IMR-90 (cell line): Measurements from ENCODE around the gene TNFRSF17. TPM values are rescaled to one million over a fixed set of nuclear protein-coding genes. Genes with fewer than 3 reads are reported as not detected.

ENCODE experiments used
- ATAC-seq: fragments of 200-7000 bp; cut with Tn5 transposase; 2 replicates; pipeline ENCODE4 v1.9.1; 2020; ENCODE audit warnings: low read depth, mild to moderate bottlenecking, moderate library complexity
- BruUV-seq: library from RNA; stranded (reverse); fragments of 400-500 nt; replicated peaks from 2 replicates; lab custom pipeline; 2021; lab: Mats Ljungman, UMichigan
- CTCF ChIA-PET: fragments of 300-600 bp; formaldehyde crosslinking; extraction: SDS; loops from one replicate; lab custom pipeline; 2021; ENCODE audit warnings: antibody characterized with exemption; lab: Yijun Ruan, JAX
- POLR2A ChIA-PET: fragments of 300-600 bp; sonication (Branson Sonifier 250); formaldehyde crosslinking; loops from one replicate; lab custom pipeline; 2022; ENCODE audit warnings: antibody characterized with exemption; ENCODE audit not compliant: unreplicated experiment; lab: Charles Lee
- DNase-seq: peaks from one replicate; pipeline ENCODE4 v3.0.0; 2013
- H2AFZ ChIP-seq: replicated peaks from 2 replicates; pipeline ENCODE3; 2013; ENCODE audit warnings: low read length, mild to moderate bottlenecking; ENCODE audit not compliant: poor library complexity
- H2AK5ac ChIP-seq: 2 replicates; pipeline ENCODE4 v1.6.1; 2013; ENCODE audit warnings: low read depth, low read length, inconsistent platforms
- H2AK9ac ChIP-seq: replicated peaks from 2 replicates; pipeline ENCODE3; 2013; ENCODE audit warnings: mild to moderate bottlenecking, low read depth, low read length, moderate library complexity; ENCODE audit not compliant: poor library complexity
- H2BK120ac ChIP-seq: 2 replicates; pipeline ENCODE4 v1.6.1; 2013; ENCODE audit warnings: low read depth, low read length, inconsistent platforms
- H2BK15ac ChIP-seq: 3 replicates; pipeline ENCODE4 v1.6.1; 2013; ENCODE audit warnings: low read depth, low read length, inconsistent platforms
- H2BK20ac ChIP-seq: 2 replicates; pipeline ENCODE4 v1.6.1; 2013; ENCODE audit warnings: low read depth, mild to moderate bottlenecking, inconsistent platforms, low read length, moderate library complexity
- H2BK5ac ChIP-seq: 2 replicates; pipeline ENCODE4 v1.6.1; 2013; ENCODE audit warnings: mild to moderate bottlenecking, low read depth, low read length, inconsistent platforms; ENCODE audit not compliant: poor library complexity, severe bottlenecking
- H3K14ac ChIP-seq: replicated peaks from 2 replicates; pipeline ENCODE4 v1.6.1; 2013; ENCODE audit warnings: low read depth, low read length, inconsistent platforms
- H3K18ac ChIP-seq: 2 replicates; pipeline ENCODE4 v1.6.1; 2013; ENCODE audit warnings: low read depth, low read length, control low read depth
- H3K23ac ChIP-seq: 2 replicates; pipeline ENCODE4 v1.6.1; 2013; ENCODE audit warnings: low read depth, low read length, inconsistent platforms
- H3K27ac ChIP-seq: 2 replicates; pipeline ENCODE4 v1.5.1; 2013; ENCODE audit warnings: mild to moderate bottlenecking, control low read depth, low read length; ENCODE audit not compliant: insufficient read depth
- H3K27me3 ChIP-seq: 2 replicates; pipeline ENCODE4 v1.6.1; 2013; ENCODE audit warnings: low read length; ENCODE audit not compliant: control insufficient read depth, insufficient read depth
- H3K36me3 ChIP-seq: 2 replicates; pipeline ENCODE4 v1.6.1; 2013; ENCODE audit warnings: low read length, mixed read lengths; ENCODE audit not compliant: control insufficient read depth, insufficient read depth
- H3K4ac ChIP-seq: 2 replicates; pipeline ENCODE4 v1.6.1; 2013; ENCODE audit warnings: low read depth, low read length, inconsistent platforms
- H3K4me1 ChIP-seq: 2 replicates; pipeline ENCODE4 v1.6.1; 2013; ENCODE audit warnings: low read length, mixed read lengths; ENCODE audit not compliant: control insufficient read depth, insufficient read depth
- H3K4me2 ChIP-seq: 2 replicates; pipeline ENCODE4 v1.6.1; 2013; ENCODE audit warnings: low read depth, mild to moderate bottlenecking, control low read depth, low read length, moderate library complexity
- H3K4me3 ChIP-seq: 2 replicates; pipeline ENCODE4 v1.5.1; 2013; ENCODE audit warnings: low read depth, mild to moderate bottlenecking, control low read depth, low read length, moderate library complexity; ENCODE audit not compliant: insufficient read depth
- H3K56ac ChIP-seq: 2 replicates; pipeline ENCODE4 v1.6.1; 2013; ENCODE audit warnings: low read length, inconsistent platforms; ENCODE audit not compliant: insufficient read depth; ENCODE audit errors: extremely low read depth
- H3K79me1 ChIP-seq, 2 experiments: 2 replicates each; pipeline ENCODE4 v1.6.1; 2013; ENCODE audit warnings: low read length in 2 of 2, inconsistent platforms in 1 of 2, low read depth in 1 of 2
- H3K9ac ChIP-seq: 2 replicates; pipeline ENCODE4 v1.6.1; 2013; ENCODE audit warnings: low read depth, low read length, control low read depth
- H3K9me1 ChIP-seq: 2 replicates; pipeline ENCODE4 v1.6.1; 2013; ENCODE audit warnings: low read length, inconsistent platforms; ENCODE audit not compliant: insufficient read depth
- H3K9me3 ChIP-seq: 2 replicates; pipeline ENCODE4 v1.6.1; 2013; ENCODE audit warnings: low read length; ENCODE audit not compliant: control insufficient read depth, insufficient read depth
- H4K20me1 ChIP-seq: 2 replicates; pipeline ENCODE4 v1.6.1; 2013; ENCODE audit warnings: low read length, inconsistent platforms; ENCODE audit not compliant: insufficient read depth
- H4K5ac ChIP-seq: 2 replicates; pipeline ENCODE4 v1.6.1; 2013; ENCODE audit warnings: mild to moderate bottlenecking, low read depth, low read length, control low read depth
- H4K8ac ChIP-seq, 2 experiments: 2 replicates each; pipeline ENCODE4 v1.6.1; 2013; ENCODE audit warnings: low read depth in 2 of 2, low read length in 2 of 2, control low read depth in 1 of 2, inconsistent platforms in 1 of 2
- H4K91ac ChIP-seq: 2 replicates; pipeline ENCODE4 v1.6.1; 2013; ENCODE audit warnings: low read depth, low read length, inconsistent platforms; ENCODE audit not compliant: insufficient read depth
- BHLHE40 ChIP-seq: fragments of 150-350 bp; IDR thresholded peaks from 2 replicates; pipeline ENCODE4 v1.6.1; 2016; ENCODE audit warnings: mild to moderate bottlenecking, low read depth, low read length
- FOS ChIP-seq: fragments of 150-350 bp; IDR thresholded peaks from 2 replicates; pipeline ENCODE4 v1.6.1; 2016; ENCODE audit warnings: low read depth, low read length
- MAZ ChIP-seq: IDR thresholded peaks from 2 replicates; pipeline ENCODE4 v1.6.1; 2012; ENCODE audit warnings: low read depth, mild to moderate bottlenecking, low read length, improper control_type of control experiment, moderate library complexity, borderline replicate concordance
- POLR2A ChIP-seq: IDR thresholded peaks from 2 replicates; pipeline ENCODE4 v1.6.1; 2012; ENCODE audit warnings: mild to moderate bottlenecking, low read depth, low read length
- SMC3 ChIP-seq: fragments of 150-350 bp; IDR thresholded peaks from 2 replicates; pipeline ENCODE4 v1.6.1; 2016; ENCODE audit warnings: low read depth, mild to moderate bottlenecking, antibody characterized with exemption, low read length, moderate library complexity
- WGBS, 2 experiments: methylation state at CpG; one replicate each; pipeline versions ENCODE4 v1.1.5 to v1.1.7; 2013; ENCODE audit warnings: missing lambda C conversion rate in 2 of 2; ENCODE audit not compliant: insufficient read length in 1 of 2; ENCODE audit errors: extremely low coverage in 2 of 2; 5-methylcytosine and 5-hydroxymethylcytosine counted together
- dilution Hi-C: fragments of 300-500 bp; cut with HindIII; formaldehyde crosslinking; loops from one replicate; pipeline ENCODE4 v1.14.3; 2018; ENCODE audit warnings: low sequenced_read_pairs; ENCODE audit not compliant: unreplicated experiment
- in situ Hi-C: fragments of 300-500 bp; cut with MboI; formaldehyde crosslinking; loops from 3 replicates; pipeline ENCODE4 v1.14.3; 2019; ENCODE audit warnings: low sequenced_read_pairs, inconsistent platforms, mixed read lengths
- intact Hi-C: fragments of 100-400 bp; cut with micrococcal nuclease; formaldehyde crosslinking; loops from 2 replicates; pipeline ENCODE4 v1.10.0; 2022
- polyA plus RNA-seq, 3 experiments: library from polyadenylated mRNA; depleted of rRNA; stranded (reverse); fragments of >200 nt; gene quantifications; 2 replicates each; pipeline ENCODE4 v1.2.3, GENCODE V29; 2012; ENCODE audit warnings: low replicate concordance in 1 of 3
- total RNA-seq: library from RNA; depleted of rRNA; stranded (reverse); fragments of >200 nt; gene quantifications from 2 replicates; pipeline ENCODE4 v1.2.3, GENCODE V29; 2012

The TNFRSF17 gene
- total and polyA plus RNA-seq, 2 of the 4 experiments (the other 2 are of a cell fraction): not detected

GRCh38 chr16:12006637-12007036 is 41.6 kb downstream of the TNFRSF17 start:
- no peak overlapping the region for H4K8ac ChIP-seq
- H3K79me1 ChIP-seq: peaks cover 8 to 13% of the 10 kb centered on the region in 2 experiments; a peak in 1 of 4 replicates
- H3K27me3 ChIP-seq: no peaks in the 10 kb centered on the region
- H4K5ac ChIP-seq: no peak overlapping the region
- ATAC-seq: no peak
- peaks cover 6% of the 10 kb centered on the region; the same call in 1 of the 2 replicates for H3K36me3 ChIP-seq
- H2BK20ac ChIP-seq: no peak overlapping the region
- H3K9me3 ChIP-seq: no peaks in the 10 kb centered on the region
- no peak overlapping the region for H2BK15ac ChIP-seq
- H3K9me1 ChIP-seq: no peaks in the 10 kb centered on the region
- no peaks in the 10 kb centered on the region for H4K20me1 ChIP-seq
- in situ Hi-C loops: no loop called here
- no TSS peak for BruUV-seq
- no peak overlapping the region for H3K9ac ChIP-seq
- H2BK5ac ChIP-seq: no peak overlapping the region
- H2BK120ac ChIP-seq: no peak overlapping the region
- WGBS, 2 experiments: no CpG with 5 or more reads among the region's 3 CpGs
- H3K4me3 ChIP-seq: no peak overlapping the region
- POLR2A ChIA-PET: no interaction called here
- no peak overlapping the region for H3K18ac ChIP-seq
- DNase-seq: no peak
- no peak overlapping the region for H3K4me2 ChIP-seq
- TF ChIP-seq MAZ: no peak
- TF ChIP-seq BHLHE40: no peak
- no peak for TF ChIP-seq FOS
- TF ChIP-seq SMC3: no peak
- no peak for TF ChIP-seq POLR2A
- CTCF ChIA-PET: interaction anchor here (0.6 to 0.7 kb wide), 2 partner anchors 50 to 263 kb away, joined by 3 to 4 read pairs; no protein-coding TSS in a partner anchor
- H3K14ac ChIP-seq: no peak overlapping the region
- H2AK9ac ChIP-seq: no peak overlapping the region
- no peak overlapping the region for H4K91ac ChIP-seq
- no peak overlapping the region for H3K23ac ChIP-seq
- intact Hi-C loops: no loop called here
- H3K4ac ChIP-seq: no peak overlapping the region
- no peak overlapping the region for H2AFZ ChIP-seq
- no peak overlapping the region for H3K27ac ChIP-seq
- no peak overlapping the region for H2AK5ac ChIP-seq
- dilution Hi-C loops: no loop called here
- H3K4me1 ChIP-seq: no peaks in the 10 kb centered on the region; the same call in 1 of the 2 replicates
- no peak overlapping the region for H3K56ac ChIP-seq
